IMR-90 (cell line): ENCODE measurements around the gene ADAMTS8. TPM values are rescaled to one million over a fixed set of nuclear protein-coding genes. Genes with fewer than 3 reads are reported as not detected.

Source experiments
- ATAC-seq: fragments of 200-7000 bp; cut with Tn5 transposase; 2 replicates; pipeline ENCODE4 v1.9.1; 2020; ENCODE audit warnings: low read depth, mild to moderate bottlenecking, moderate library complexity
- BruUV-seq: library from RNA; stranded (reverse); fragments of 400-500 nt; replicated peaks from 2 replicates; lab custom pipeline; 2021; lab: Mats Ljungman, UMichigan
- CTCF ChIA-PET: fragments of 300-600 bp; formaldehyde crosslinking; extraction: SDS; loops from one replicate; lab custom pipeline; 2021; ENCODE audit warnings: antibody characterized with exemption; lab: Yijun Ruan, JAX
- POLR2A ChIA-PET: fragments of 300-600 bp; sonication (Branson Sonifier 250); formaldehyde crosslinking; loops from one replicate; lab custom pipeline; 2022; ENCODE audit warnings: antibody characterized with exemption; ENCODE audit not compliant: unreplicated experiment; lab: Charles Lee
- DNase-seq: peaks from one replicate; pipeline ENCODE4 v3.0.0; 2013
- H2AFZ ChIP-seq: replicated peaks from 2 replicates; pipeline ENCODE3; 2013; ENCODE audit warnings: low read length, mild to moderate bottlenecking; ENCODE audit not compliant: poor library complexity
- H2AK5ac ChIP-seq: 2 replicates; pipeline ENCODE4 v1.6.1; 2013; ENCODE audit warnings: low read depth, low read length, inconsistent platforms
- H2AK9ac ChIP-seq: replicated peaks from 2 replicates; pipeline ENCODE3; 2013; ENCODE audit warnings: mild to moderate bottlenecking, low read depth, low read length, moderate library complexity; ENCODE audit not compliant: poor library complexity
- H2BK120ac ChIP-seq: 2 replicates; pipeline ENCODE4 v1.6.1; 2013; ENCODE audit warnings: low read depth, low read length, inconsistent platforms
- H2BK15ac ChIP-seq: 3 replicates; pipeline ENCODE4 v1.6.1; 2013; ENCODE audit warnings: low read depth, low read length, inconsistent platforms
- H2BK20ac ChIP-seq: 2 replicates; pipeline ENCODE4 v1.6.1; 2013; ENCODE audit warnings: low read depth, mild to moderate bottlenecking, inconsistent platforms, low read length, moderate library complexity
- H2BK5ac ChIP-seq: 2 replicates; pipeline ENCODE4 v1.6.1; 2013; ENCODE audit warnings: mild to moderate bottlenecking, low read depth, low read length, inconsistent platforms; ENCODE audit not compliant: poor library complexity, severe bottlenecking
- H3K14ac ChIP-seq: replicated peaks from 2 replicates; pipeline ENCODE4 v1.6.1; 2013; ENCODE audit warnings: low read depth, low read length, inconsistent platforms
- H3K18ac ChIP-seq: 2 replicates; pipeline ENCODE4 v1.6.1; 2013; ENCODE audit warnings: low read depth, low read length, control low read depth
- H3K23ac ChIP-seq: 2 replicates; pipeline ENCODE4 v1.6.1; 2013; ENCODE audit warnings: low read depth, low read length, inconsistent platforms
- H3K27ac ChIP-seq: 2 replicates; pipeline ENCODE4 v1.5.1; 2013; ENCODE audit warnings: mild to moderate bottlenecking, control low read depth, low read length; ENCODE audit not compliant: insufficient read depth
- H3K27me3 ChIP-seq: 2 replicates; pipeline ENCODE4 v1.6.1; 2013; ENCODE audit warnings: low read length; ENCODE audit not compliant: control insufficient read depth, insufficient read depth
- H3K36me3 ChIP-seq: 2 replicates; pipeline ENCODE4 v1.6.1; 2013; ENCODE audit warnings: low read length, mixed read lengths; ENCODE audit not compliant: control insufficient read depth, insufficient read depth
- H3K4ac ChIP-seq: 2 replicates; pipeline ENCODE4 v1.6.1; 2013; ENCODE audit warnings: low read depth, low read length, inconsistent platforms
- H3K4me1 ChIP-seq: 2 replicates; pipeline ENCODE4 v1.6.1; 2013; ENCODE audit warnings: low read length, mixed read lengths; ENCODE audit not compliant: control insufficient read depth, insufficient read depth
- H3K4me2 ChIP-seq: 2 replicates; pipeline ENCODE4 v1.6.1; 2013; ENCODE audit warnings: low read depth, mild to moderate bottlenecking, control low read depth, low read length, moderate library complexity
- H3K4me3 ChIP-seq: 2 replicates; pipeline ENCODE4 v1.5.1; 2013; ENCODE audit warnings: low read depth, mild to moderate bottlenecking, control low read depth, low read length, moderate library complexity; ENCODE audit not compliant: insufficient read depth
- H3K56ac ChIP-seq: 2 replicates; pipeline ENCODE4 v1.6.1; 2013; ENCODE audit warnings: low read length, inconsistent platforms; ENCODE audit not compliant: insufficient read depth; ENCODE audit errors: extremely low read depth
- H3K79me1 ChIP-seq, 2 experiments: 2 replicates each; pipeline ENCODE4 v1.6.1; 2013; ENCODE audit warnings: low read length in 2 of 2, inconsistent platforms in 1 of 2, low read depth in 1 of 2
- H3K9ac ChIP-seq: 2 replicates; pipeline ENCODE4 v1.6.1; 2013; ENCODE audit warnings: low read depth, low read length, control low read depth
- H3K9me1 ChIP-seq: 2 replicates; pipeline ENCODE4 v1.6.1; 2013; ENCODE audit warnings: low read length, inconsistent platforms; ENCODE audit not compliant: insufficient read depth
- H3K9me3 ChIP-seq: 2 replicates; pipeline ENCODE4 v1.6.1; 2013; ENCODE audit warnings: low read length; ENCODE audit not compliant: control insufficient read depth, insufficient read depth
- H4K20me1 ChIP-seq: 2 replicates; pipeline ENCODE4 v1.6.1; 2013; ENCODE audit warnings: low read length, inconsistent platforms; ENCODE audit not compliant: insufficient read depth
- H4K5ac ChIP-seq: 2 replicates; pipeline ENCODE4 v1.6.1; 2013; ENCODE audit warnings: mild to moderate bottlenecking, low read depth, low read length, control low read depth
- H4K8ac ChIP-seq, 2 experiments: 2 replicates each; pipeline ENCODE4 v1.6.1; 2013; ENCODE audit warnings: low read depth in 2 of 2, low read length in 2 of 2, control low read depth in 1 of 2, inconsistent platforms in 1 of 2
- H4K91ac ChIP-seq: 2 replicates; pipeline ENCODE4 v1.6.1; 2013; ENCODE audit warnings: low read depth, low read length, inconsistent platforms; ENCODE audit not compliant: insufficient read depth
- CEBPB ChIP-seq: IDR thresholded peaks from 2 replicates; pipeline ENCODE4 v1.6.1; 2012; ENCODE audit warnings: low read depth, low read length, improper control_type of control experiment
- FOS ChIP-seq: fragments of 150-350 bp; IDR thresholded peaks from 2 replicates; pipeline ENCODE4 v1.6.1; 2016; ENCODE audit warnings: low read depth, low read length
- MAZ ChIP-seq: IDR thresholded peaks from 2 replicates; pipeline ENCODE4 v1.6.1; 2012; ENCODE audit warnings: low read depth, mild to moderate bottlenecking, low read length, improper control_type of control experiment, moderate library complexity, borderline replicate concordance
- NFE2L2 ChIP-seq: fragments of 150-350 bp; IDR thresholded peaks from 2 replicates; pipeline ENCODE4 v1.6.1; 2016; ENCODE audit warnings: low read depth, mild to moderate bottlenecking, low read length
- POLR2A ChIP-seq: IDR thresholded peaks from 2 replicates; pipeline ENCODE4 v1.6.1; 2012; ENCODE audit warnings: mild to moderate bottlenecking, low read depth, low read length
- RAD21 ChIP-seq: IDR thresholded peaks from 2 replicates; pipeline ENCODE4 v1.6.1; 2012; ENCODE audit warnings: low read length, improper control_type of control experiment
- SMC3 ChIP-seq: fragments of 150-350 bp; IDR thresholded peaks from 2 replicates; pipeline ENCODE4 v1.6.1; 2016; ENCODE audit warnings: low read depth, mild to moderate bottlenecking, antibody characterized with exemption, low read length, moderate library complexity
- WGBS, 2 experiments: methylation state at CpG; one replicate each; pipeline versions ENCODE4 v1.1.5 to v1.1.7; 2013; ENCODE audit warnings: missing lambda C conversion rate in 2 of 2; ENCODE audit not compliant: insufficient read length in 1 of 2; ENCODE audit errors: extremely low coverage in 2 of 2; 5-methylcytosine and 5-hydroxymethylcytosine counted together
- dilution Hi-C: fragments of 300-500 bp; cut with HindIII; formaldehyde crosslinking; loops from one replicate; pipeline ENCODE4 v1.14.3; 2018; ENCODE audit warnings: low sequenced_read_pairs; ENCODE audit not compliant: unreplicated experiment
- in situ Hi-C: fragments of 300-500 bp; cut with MboI; formaldehyde crosslinking; loops from 3 replicates; pipeline ENCODE4 v1.14.3; 2019; ENCODE audit warnings: low sequenced_read_pairs, inconsistent platforms, mixed read lengths
- intact Hi-C: fragments of 100-400 bp; cut with micrococcal nuclease; formaldehyde crosslinking; loops from 2 replicates; pipeline ENCODE4 v1.10.0; 2022
- polyA plus RNA-seq, 3 experiments: library from polyadenylated mRNA; depleted of rRNA; stranded (reverse); fragments of >200 nt; gene quantifications; 2 replicates each; pipeline ENCODE4 v1.2.3, GENCODE V29; 2012; ENCODE audit warnings: low replicate concordance in 1 of 3
- total RNA-seq: library from RNA; depleted of rRNA; stranded (reverse); fragments of >200 nt; gene quantifications from 2 replicates; pipeline ENCODE4 v1.2.3, GENCODE V29; 2012
- TF ChIP-seq, protein P1 (sequence below): conservative IDR thresholded peaks from 2 replicates; pipeline ENCODE4 v1.5.1; 2012; ENCODE audit warnings: mild to moderate bottlenecking, low read depth, low read length, improper control_type of control experiment

The ADAMTS8 gene
- total and polyA plus RNA-seq, 2 of the 4 experiments (the other 2 are of a cell fraction) = under 0.01 to 0.60 TPM

DNA sequence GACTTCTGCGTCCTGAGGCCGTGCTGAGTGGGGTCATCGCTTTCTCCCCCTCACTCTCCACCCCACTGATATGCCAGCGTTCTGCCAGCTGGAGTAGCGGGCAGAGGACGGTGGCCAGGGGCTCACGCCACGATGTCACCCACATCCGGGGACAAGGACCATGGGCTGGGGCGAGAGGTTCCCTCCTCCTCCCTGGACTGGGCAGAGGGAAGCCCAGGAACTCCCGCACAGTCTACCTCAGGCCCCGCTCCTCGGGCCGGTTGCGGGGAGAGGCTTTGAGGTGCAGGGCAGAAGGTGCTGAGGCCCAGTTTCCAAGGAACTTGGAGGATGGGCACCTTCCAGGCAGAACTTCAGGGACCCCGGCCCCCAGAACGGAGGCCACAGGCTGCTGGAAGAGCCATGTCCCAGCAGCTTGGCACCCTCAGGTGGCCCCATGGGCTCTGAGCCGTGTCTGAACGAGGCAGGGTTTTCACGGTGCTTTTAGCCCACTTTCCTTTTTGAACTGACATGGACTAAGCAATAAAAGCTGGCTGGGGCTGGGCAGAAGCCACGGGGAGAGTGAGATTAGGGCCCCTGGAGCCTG lies 45.5 kb upstream of the ADAMTS8 start:
- H4K91ac ChIP-seq = no peak overlapping the region
- WGBS, 2 experiments = 77% methylated on average over 6 of the region's 21 CpGs; no CpG with 5 or more reads in 1 of the 2 experiments
- H3K36me3 ChIP-seq = peaks cover 71% of the 10 kb centered on the region
- no peaks in the 10 kb centered on the region for H4K20me1 ChIP-seq
- H3K4me1 ChIP-seq = peaks cover 25% of the 10 kb centered on the region
- no peak overlapping the region for H3K56ac ChIP-seq
- H3K23ac ChIP-seq = no peak overlapping the region
- no peak overlapping the region for H2BK120ac ChIP-seq
- no peak overlapping the region for H3K4me3 ChIP-seq
- H2AK9ac ChIP-seq = no peak overlapping the region
- H3K18ac ChIP-seq = no peak overlapping the region
- H2AK5ac ChIP-seq = 0 out of 2 replicates have a peak overlapping the region, but pooled peaks have one; percentile 48
- H3K4ac ChIP-seq = no peak overlapping the region; the same call in 1 of the 2 replicates
- TF ChIP-seq CEBPB (no peak), FOS (no peak), RAD21 (no peak), POLR2A (no peak), NFE2L2 (no peak), SMC3 (no peak), MAZ (no peak)
- TF ChIP-seq, protein P1, sequence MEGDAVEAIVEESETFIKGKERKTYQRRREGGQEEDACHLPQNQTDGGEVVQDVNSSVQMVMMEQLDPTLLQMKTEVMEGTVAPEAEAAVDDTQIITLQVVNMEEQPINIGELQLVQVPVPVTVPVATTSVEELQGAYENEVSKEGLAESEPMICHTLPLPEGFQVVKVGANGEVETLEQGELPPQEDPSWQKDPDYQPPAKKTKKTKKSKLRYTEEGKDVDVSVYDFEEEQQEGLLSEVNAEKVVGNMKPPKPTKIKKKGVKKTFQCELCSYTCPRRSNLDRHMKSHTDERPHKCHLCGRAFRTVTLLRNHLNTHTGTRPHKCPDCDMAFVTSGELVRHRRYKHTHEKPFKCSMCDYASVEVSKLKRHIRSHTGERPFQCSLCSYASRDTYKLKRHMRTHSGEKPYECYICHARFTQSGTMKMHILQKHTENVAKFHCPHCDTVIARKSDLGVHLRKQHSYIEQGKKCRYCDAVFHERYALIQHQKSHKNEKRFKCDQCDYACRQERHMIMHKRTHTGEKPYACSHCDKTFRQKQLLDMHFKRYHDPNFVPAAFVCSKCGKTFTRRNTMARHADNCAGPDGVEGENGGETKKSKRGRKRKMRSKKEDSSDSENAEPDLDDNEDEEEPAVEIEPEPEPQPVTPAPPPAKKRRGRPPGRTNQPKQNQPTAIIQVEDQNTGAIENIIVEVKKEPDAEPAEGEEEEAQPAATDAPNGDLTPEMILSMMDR = no peak
- H3K14ac ChIP-seq = no peak overlapping the region
- no peak overlapping the region for H2BK20ac ChIP-seq
- H3K27me3 ChIP-seq = no peaks in the 10 kb centered on the region
- no peak for DNase-seq
- H3K79me1 ChIP-seq = no peaks in the 10 kb centered on the region
- intact Hi-C loops (no loop called here), in situ Hi-C loops (no loop called here), dilution Hi-C loops (no loop called here)
- no peaks in the 10 kb centered on the region for H3K9me3 ChIP-seq
- no peak overlapping the region for H3K27ac ChIP-seq
- ChIA-PET CTCF (no interaction called here), POLR2A (no interaction called here)
- H4K8ac ChIP-seq = no peak overlapping the region
- H2AFZ ChIP-seq = no peak overlapping the region
- H2BK5ac ChIP-seq = no peak overlapping the region
- no peak overlapping the region for H4K5ac ChIP-seq
- no peak overlapping the region for H2BK15ac ChIP-seq
- H3K9ac ChIP-seq = no peak overlapping the region
- BruUV-seq = no TSS peak
- H3K4me2 ChIP-seq = no peak overlapping the region
- ATAC-seq = no peak
- H3K9me1 ChIP-seq = peaks cover 20% of the 10 kb centered on the region
